Ovary (tissue), 9 donors: ENCODE results near the gene SLC44A1. TPM values are rescaled to one million over a fixed set of nuclear protein-coding genes. Genes with fewer than 3 reads are reported as not detected.
A peak's percentile ranks its signal among the peaks of the same experiment; 100 is the strongest.

Experiments
- DNase-seq, 5 donors: peaks; one replicate each; pipeline ENCODE4 v3.0.0-alpha.2; 2019 to 2020
- H3K27ac ChIP-seq, 2 donors: fragments of 200-600 bp; one replicate each; pipeline versions ENCODE4 v1.5.1 to v1.8.0; 2019 to 2022
- H3K27me3 ChIP-seq: fragments of 200-600 bp; one replicate; pipeline ENCODE4 v1.8.0; 2022
- H3K36me3 ChIP-seq: fragments of 200-600 bp; sonication (generic); one replicate; pipeline ENCODE4 v1.5.1; 2019
- H3K4me1 ChIP-seq: one replicate; pipeline ENCODE4 v1.8.1; 2013; ENCODE audit warnings: mild to moderate bottlenecking, moderate library complexity; ENCODE audit not compliant: insufficient read depth
- H3K4me3 ChIP-seq: fragments of 200-600 bp; sonication (generic); one replicate; pipeline ENCODE4 v1.5.1; 2017
- H3K9me3 ChIP-seq, 2 donors: fragments of 200-600 bp in 1 of 2; sonication (generic) in 1 of 2; one replicate each; pipeline versions ENCODE4 v1.5.1 to v1.8.1; 2013 to 2019; ENCODE audit warnings: mild to moderate bottlenecking in 1 of 2, moderate library complexity in 1 of 2
- CTCF ChIP-seq, 3 donors: fragments of 450-650 bp in 2 of 3; fragments of 200-600 bp in 1 of 3; IDR thresholded peaks; one replicate each; pipeline versions ENCODE4 v1.5.1 to v1.8.0; 2016 to 2022; ENCODE audit warnings: antibody characterized with exemption in 3 of 3, mild to moderate bottlenecking in 1 of 3
- EP300 ChIP-seq: sonication (generic); formaldehyde crosslinking; IDR thresholded peaks from one replicate; pipeline ENCODE4 v1.6.1; 2017; ENCODE audit warnings: antibody characterized with exemption
- POLR2A ChIP-seq: fragments of 450-650 bp; IDR thresholded peaks from one replicate; pipeline ENCODE4 v1.6.1; 2017; ENCODE audit warnings: antibody characterized with exemption, mild to moderate bottlenecking, moderate library complexity
- WGBS, 3 donors: extraction: QIAGEN DNeasy Blood & Tissue Kit in 1 of 3; methylation state at CpG; one replicate each; pipeline versions ENCODE4 v1.1.5 to v1.1.7; 2013 to 2017; 5-methylcytosine and 5-hydroxymethylcytosine counted together
- intact Hi-C, 4 donors: fragments of 100-400 bp; cut with DNase I; formaldehyde crosslinking; loops; one replicate each; pipeline versions ENCODE4 v1.11.0 to v1.15.1; 2022 to 2023
- polyA plus RNA-seq, 2 donors: library from polyadenylated mRNA; stranded (reverse); fragments of 200-250 nt in 1 of 2; fragments of 350-450 nt in 1 of 2; fragmentation: Illumina TruSeq in 1 of 2; extraction: RNeasy Lipid Tissue Mini Kit (QIAGEN cat#74804) in 1 of 2; gene quantifications; one replicate each; pipeline ENCODE4 v1.2.3, GENCODE V29; 2013 to 2014
- total RNA-seq, 7 donors: library from RNA; depleted of rRNA in 2 of 7; stranded (reverse); fragments of >200 nt in 2 of 7; fragmentation: NEBNext Ultra II Directional in 3 of 7; extraction: Animal tissue kit (Norgen Biotek cat#: 25700) in 3 of 7; gene quantifications; one replicate each; pipeline versions ENCODE4 v1.1.0 to v1.2.4, GENCODE V29; 2016 to 2023
- donor health status: DM: no; HTN: no; CAD: no; lungs with moderate emphysema.
- donor health status: DM: no; HTN: no; CAD: no.
- donor health status: Bipolar disorder and iron deficiency.
- donor health status: DM: yes; HTN: yes; CAD: no.
- donor health status: DM: no; HTN: no; CAD: no.
- donor health status: DM: yes; HTN: yes; CAD: no.

The SLC44A1 gene
- total and polyA plus RNA-seq, 9 donors: 8.8 to 34.7 (median 28.5) TPM

DNA sequence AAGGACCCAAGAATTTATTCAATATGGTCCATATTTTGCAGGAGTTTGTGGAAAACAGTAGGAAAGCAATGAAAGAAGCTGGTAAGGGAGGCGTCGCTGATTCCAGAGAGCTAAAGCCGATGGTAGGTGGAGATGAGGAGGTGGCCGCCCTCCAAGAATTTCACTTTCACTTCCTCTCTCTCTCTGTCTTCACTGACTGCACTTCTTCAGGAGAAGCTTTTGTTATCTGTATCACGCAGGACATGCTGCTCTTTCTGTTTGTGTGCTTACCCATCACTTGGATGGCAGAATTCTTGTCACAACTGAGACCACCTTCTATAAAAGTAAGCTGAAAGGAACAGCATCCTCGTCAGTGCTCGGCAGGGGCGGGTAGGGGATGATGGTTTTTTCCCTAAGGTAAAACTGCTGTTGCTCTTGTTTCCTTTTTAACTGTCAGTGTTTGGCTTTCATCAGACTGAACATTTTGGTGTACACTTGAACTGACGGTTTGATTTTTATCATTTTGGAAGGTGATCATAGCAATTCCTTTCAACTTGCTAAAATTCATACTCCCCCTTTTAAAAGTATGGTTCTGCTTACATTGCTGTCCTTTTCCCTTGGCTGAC is 141.0 kb downstream of the SLC44A1 start:
- no peak for TF ChIP-seq POLR2A
- no peak for TF ChIP-seq CTCF (IDR thresholded peaks at IDR 0.05)
- no peak for TF ChIP-seq EP300
- H3K27ac ChIP-seq: no peak overlapping the region
- no peaks in the 10 kb centered on the region for H3K27me3 ChIP-seq
- intact Hi-C loops: no loop called here
- H3K4me3 ChIP-seq: peak overlapping the region; percentile 34
- DNase-seq: peak in 4 of 5 donors; percentile 29 to 46 (median 34)
- no peaks in the 10 kb centered on the region for H3K9me3 ChIP-seq
- WGBS, 3 donors: 16 to 33% (median 30%) methylated on average over 9 of the region's 9 CpGs
- no peaks in the 10 kb centered on the region for H3K4me1 ChIP-seq
- no peaks in the 10 kb centered on the region for H3K36me3 ChIP-seq

- no peaks in the 10 kb centered on the region for H3K36me3 ChIP-seq
- H3K27ac ChIP-seq: no peak overlapping the region
- DNase-seq: no peak
- no peaks in the 10 kb centered on the region for H3K4me1 ChIP-seq
- TF ChIP-seq CTCF (IDR thresholded peaks at IDR 0.05): no peak
- TF ChIP-seq POLR2A: no peak
- no peak for TF ChIP-seq EP300
- 91 to 93% (median 92%) methylated on average over 6 of the region's 6 CpGs for WGBS, 3 donors
- intact Hi-C loops: no loop called here
- H3K27me3 ChIP-seq: no peaks in the 10 kb centered on the region
- no peak overlapping the region for H3K4me3 ChIP-seq
- no peaks in the 10 kb centered on the region for H3K9me3 ChIP-seq
These were observed 145.3 kb downstream of the SLC44A1 start for GRCh38 chr9:105389796-105390195.

DNA sequence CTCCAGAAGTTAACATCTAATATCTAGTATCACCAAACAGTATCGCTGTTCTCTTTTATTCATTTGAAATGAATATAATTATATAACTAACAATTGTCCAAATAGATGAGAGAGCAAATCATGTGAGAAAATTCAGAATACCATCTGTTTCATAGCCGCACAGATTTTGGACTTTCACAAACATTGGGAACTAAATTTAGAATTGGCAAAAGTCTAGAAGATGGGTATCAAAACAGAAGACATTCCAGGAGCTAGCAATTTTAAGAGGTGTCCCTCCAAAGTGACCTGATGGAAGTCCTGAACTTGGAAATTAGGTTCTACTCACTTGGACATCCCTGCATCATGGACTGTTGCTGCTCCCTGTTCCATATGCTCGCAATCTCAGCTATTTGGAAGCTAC is 146.4 kb downstream of the SLC44A1 start:
- H3K27ac ChIP-seq: no peak overlapping the region
- no peaks in the 10 kb centered on the region for H3K27me3 ChIP-seq
- WGBS, 3 donors: 72 to 91% (median 85%) methylated on average over 3 of the region's 3 CpGs
- intact Hi-C loops: no loop called here
- H3K36me3 ChIP-seq: no peaks in the 10 kb centered on the region
- H3K4me1 ChIP-seq: no peaks in the 10 kb centered on the region
- TF ChIP-seq POLR2A (no peak), CTCF (IDR thresholded peaks at IDR 0.05) (no peak), EP300 (no peak)
- H3K4me3 ChIP-seq: no peak overlapping the region
- H3K9me3 ChIP-seq: no peaks in the 10 kb centered on the region
- no peak for DNase-seq

DNA sequence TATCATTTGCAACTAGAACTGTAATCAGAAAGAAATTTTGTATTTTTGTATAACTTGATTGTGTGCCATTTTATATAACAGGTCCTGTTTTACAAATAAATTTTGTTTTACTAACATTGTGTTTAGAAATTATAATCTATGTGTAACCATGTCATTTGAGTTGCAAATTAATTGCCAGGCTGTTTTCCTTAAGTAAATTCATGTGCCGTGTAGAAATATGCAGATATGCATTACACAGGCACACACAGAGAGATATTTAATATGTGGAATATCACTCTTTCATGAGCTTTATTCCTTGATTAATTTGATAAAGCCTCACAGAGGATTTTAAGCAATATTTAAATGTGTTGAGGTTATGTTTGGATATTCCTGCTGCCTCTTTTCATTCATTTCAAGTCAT is 146.8 kb downstream of the SLC44A1 start:
- TF ChIP-seq EP300: no peak
- no peak for TF ChIP-seq POLR2A
- no peak for TF ChIP-seq CTCF (IDR thresholded peaks at IDR 0.05)
- Histone ChIP-seq H3K9me3 (no peaks in the 10 kb centered on the region), H3K36me3 (no peaks in the 10 kb centered on the region), H3K27ac (no peak overlapping the region), H3K4me3 (no peak overlapping the region), H3K4me1 (no peaks in the 10 kb centered on the region), H3K27me3 (no peaks in the 10 kb centered on the region)
- no peak for DNase-seq
- 66 to 81% (median 79%) methylated on average over 1 of the region's 1 CpG for WGBS, 3 donors
- intact Hi-C loops: no loop called here
